GM18519 (cell line): Measurements from ENCODE around the gene EGFR.

Experiments
- ATAC-seq: cut with Tn5 transposase; IDR thresholded peaks from one replicate; pipeline ENCODE4 v1.9.1; 2021; ENCODE audit warnings: mild to moderate bottlenecking, moderate library complexity; ENCODE audit not compliant: unreplicated experiment, low FRiP score

Gene EGFR

GRCh38 chr7:55180963-55181542 lies 162.2 kb downstream of the EGFR start:
- no peak for ATAC-seq

DNA sequence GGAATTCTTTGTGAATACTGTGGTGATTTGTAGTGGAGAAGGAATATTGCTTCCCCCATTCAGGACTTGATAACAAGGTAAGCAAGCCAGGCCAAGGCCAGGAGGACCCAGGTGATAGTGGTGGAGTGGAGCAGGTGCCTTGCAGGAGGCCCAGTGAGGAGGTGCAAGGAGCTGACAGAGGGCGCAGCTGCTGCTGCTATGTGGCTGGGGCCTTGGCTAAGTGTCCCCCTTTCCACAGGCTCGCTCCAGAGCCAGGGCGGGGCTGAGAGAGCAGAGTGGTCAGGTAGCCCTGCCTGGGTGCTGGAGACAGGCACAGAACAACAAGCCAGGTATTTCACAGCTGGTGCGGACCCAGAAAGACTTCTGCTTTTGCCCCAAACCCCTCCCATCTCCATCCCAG lies 162.9 kb downstream of the EGFR start:
- ATAC-seq = no peak

- ATAC-seq = no peak
Measured at GRCh38 chr7:55183897-55184296, 165.1 kb downstream of the EGFR start.

- no peak for ATAC-seq
Measured at GRCh38 chr7:55185321-55185802, 166.5 kb downstream of the EGFR start.

DNA sequence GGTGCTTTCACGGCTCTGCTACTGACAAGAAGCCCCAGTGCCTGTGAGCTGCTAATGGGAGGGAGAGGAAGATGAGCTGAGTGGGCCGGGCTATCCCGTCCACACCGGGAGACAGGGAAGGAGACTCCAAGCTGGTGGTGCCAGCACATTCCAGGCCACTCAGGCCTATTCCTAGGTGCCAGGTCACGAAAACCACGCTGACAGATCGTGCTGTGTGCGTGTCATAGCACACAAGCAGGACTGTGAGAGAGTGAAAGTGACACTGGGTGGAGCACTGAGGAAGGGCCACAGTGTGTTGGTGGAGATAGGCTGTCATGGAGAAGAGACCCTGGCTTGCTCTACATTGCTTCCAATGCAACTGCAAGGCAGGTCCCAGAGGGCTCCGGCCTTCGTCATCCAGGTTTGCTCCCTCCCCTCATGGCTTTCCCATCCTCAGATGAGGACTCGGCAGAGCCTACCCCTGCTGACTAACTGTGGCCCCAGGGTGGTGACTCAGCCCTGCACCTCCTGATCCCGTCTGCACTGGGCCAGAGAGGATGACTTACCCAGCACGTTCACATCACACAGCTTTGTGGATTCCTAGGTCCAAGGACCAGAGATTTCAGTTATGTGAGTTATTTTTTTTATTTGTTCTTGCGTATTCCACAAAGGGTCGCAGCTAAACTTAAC lies 167.3 kb downstream of the EGFR start:
- ATAC-seq = no peak

DNA sequence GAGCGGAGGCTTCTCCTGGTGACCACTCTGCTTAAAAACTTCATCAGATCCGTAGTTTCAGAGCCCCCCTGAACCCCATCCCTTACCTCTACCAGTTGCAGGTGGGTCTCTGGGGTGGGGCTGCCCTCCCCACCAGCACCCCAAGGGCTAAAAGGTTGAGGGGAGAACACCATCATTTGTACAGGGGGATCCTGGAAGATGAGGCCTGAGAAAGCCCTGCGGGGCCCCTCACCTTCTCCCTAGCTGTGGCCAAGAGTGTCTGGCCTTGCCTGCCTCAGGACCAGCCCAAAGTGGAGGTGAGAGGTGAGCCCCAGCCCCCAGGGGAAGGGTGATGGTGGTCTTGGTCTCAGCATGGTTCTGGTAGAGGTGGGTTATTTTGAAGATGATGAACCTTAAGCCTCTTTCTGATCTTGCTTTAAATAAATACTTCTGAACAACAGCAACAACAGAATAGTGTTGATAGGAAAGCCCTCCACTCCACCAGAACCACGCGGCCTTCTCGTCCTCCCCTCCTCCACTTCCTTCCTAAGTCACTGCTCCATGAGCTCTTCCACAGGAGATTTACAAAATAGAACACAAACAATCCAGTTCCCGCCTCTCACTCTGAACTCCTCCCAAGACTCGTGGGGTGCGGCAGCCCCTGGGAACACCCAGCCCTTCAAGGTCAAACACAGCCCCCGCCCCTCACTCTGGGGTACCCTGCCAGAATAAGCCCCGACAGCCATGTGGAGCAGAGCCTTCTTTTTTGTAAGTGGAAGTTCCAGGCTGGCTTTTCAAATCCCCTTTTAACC lies 169.1 kb downstream of the EGFR start:
- ATAC-seq = no peak

GRCh38 chr7:55188590-55189138 lies 169.8 kb downstream of the EGFR start:
- ATAC-seq = no peak

GRCh38 chr7:55189146-55189766 lies 170.4 kb downstream of the EGFR start:
- no peak for ATAC-seq

DNA sequence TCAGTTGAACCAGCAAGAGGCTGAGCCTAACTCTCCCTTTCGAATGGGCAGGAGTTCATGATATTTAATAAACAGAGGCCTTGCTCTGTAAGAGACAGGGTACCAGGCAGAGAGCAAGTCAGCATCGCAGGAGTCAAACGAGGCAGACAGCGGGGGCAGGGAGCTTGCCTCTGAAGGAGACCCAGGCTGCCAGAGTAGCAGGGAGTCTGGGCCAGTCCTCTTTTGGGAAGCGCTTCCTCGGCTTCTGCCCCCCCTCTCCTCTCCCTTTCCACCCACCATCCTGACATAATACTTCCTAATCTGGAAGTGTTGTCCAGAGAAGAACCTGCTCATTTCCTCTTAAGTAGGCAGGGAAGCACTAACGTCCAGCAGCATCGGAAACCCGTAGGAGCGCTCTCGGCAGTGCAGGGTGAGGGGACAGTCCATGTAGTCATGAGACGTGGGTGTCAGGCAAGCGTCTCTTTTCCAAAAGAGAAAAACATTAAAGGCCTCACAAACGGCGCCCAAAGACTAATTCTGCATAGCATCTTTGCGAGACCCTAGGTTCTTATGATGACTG lies 171.1 kb downstream of the EGFR start:
- no peak for ATAC-seq

DNA sequence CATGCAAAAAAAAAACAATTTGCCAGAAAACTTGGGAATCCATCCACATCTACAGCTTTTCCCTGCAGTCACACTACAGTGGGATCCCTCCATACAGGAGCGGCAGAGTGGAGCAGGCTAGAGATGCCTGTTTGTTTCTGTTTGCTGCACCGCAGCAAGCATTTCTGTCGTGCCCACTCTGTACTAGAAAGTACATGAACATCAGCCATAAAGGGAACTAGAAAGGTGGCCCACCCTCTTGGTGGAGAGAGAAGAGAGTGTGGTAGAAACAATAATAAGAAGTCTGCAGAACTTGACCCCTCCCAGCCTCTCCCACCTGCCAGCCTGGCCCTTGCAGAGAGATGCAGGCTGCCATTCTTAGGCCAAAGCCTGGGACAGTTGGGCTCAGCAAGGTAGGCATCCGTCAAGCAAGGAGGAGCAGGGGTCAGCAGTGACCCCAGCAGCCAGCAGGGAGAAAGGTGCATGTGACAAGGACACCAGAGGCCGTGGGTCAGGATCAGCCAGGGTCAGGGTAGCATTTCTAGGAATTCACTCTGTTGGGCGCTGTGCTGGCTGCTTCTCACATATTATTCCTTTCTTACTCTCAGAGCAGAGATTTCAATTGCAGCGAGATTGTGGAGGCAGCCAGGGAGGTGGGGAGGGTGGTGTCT lies 171.8 kb downstream of the EGFR start:
- ATAC-seq = no peak

GRCh38 chr7:55191161-55191925 lies 172.5 kb downstream of the EGFR start:
- ATAC-seq = no peak

GRCh38 chr7:55191926-55192692 lies 173.3 kb downstream of the EGFR start:
- no peak for ATAC-seq

DNA sequence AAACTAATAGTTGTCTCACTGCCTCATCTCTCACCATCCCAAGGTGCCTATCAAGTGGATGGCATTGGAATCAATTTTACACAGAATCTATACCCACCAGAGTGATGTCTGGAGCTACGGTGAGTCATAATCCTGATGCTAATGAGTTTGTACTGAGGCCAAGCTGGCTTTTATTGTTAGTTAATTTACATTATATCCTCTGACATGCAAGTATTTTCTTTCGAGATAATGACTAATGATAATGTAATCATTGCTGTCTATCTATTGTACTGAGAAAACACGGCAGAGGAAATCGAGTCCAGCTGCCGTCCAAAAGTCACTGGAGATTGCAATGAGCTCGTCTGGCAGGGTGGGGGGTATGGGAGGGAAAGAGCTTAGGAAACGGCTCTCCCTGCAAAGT lies 173.9 kb downstream of the EGFR start:
- no peak for ATAC-seq

- ATAC-seq = no peak
Measured at GRCh38 chr7:55193245-55193644, 174.4 kb downstream of the EGFR start.

- ATAC-seq = no peak
Measured at GRCh38 chr7:55194522-55194921, 175.7 kb downstream of the EGFR start.

DNA sequence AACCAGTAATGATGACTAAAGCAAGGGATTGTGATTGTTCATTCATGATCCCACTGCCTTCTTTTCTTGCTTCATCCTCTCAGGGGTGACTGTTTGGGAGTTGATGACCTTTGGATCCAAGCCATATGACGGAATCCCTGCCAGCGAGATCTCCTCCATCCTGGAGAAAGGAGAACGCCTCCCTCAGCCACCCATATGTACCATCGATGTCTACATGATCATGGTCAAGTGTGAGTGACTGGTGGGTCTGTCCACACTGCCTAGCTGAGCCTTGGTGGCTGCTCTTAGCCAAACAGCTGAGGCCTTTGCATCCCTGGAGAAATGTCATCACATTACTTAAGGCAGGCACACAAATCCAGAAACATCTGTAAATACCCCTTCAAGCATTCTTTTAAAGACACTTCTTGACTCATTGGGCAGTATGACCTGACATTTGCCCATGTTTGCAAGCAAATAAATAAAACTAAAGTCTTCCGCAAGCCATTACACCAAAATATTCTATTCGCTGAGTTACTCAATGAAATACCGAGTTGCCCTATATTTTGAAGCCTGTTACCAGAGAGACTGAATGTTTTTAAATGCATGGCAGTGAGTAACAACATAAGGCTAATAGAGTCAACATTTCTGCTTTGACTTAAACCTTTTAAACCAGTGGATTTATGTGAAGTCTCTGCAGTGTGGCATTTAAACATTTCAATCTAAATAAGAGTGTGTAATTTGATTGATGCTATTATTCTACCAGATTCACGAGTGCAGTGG lies 180.0 kb downstream of the EGFR start:
- ATAC-seq = no peak

DNA sequence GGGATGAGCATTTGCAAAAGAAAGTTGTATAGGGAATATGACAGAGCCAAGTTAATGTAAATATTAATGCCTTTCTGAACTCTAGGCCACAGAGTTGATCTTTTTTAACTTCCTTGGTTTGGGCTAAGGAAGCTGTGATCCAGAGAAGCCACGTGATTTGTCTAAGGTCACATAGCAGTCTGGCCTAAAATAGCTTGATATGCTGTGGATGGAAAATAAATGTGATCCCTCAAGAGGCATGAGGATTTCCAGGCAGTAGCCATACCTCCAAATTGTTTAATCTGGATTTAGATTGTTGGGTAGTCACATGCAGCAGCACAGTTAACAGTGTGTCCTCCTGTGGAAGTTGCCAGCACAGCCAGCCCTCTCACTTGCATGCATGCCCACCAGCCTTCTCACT lies 180.6 kb downstream of the EGFR start:
- no peak for ATAC-seq

GRCh38 chr7:55200441-55200840 lies 181.6 kb downstream of the EGFR start:
- no peak for ATAC-seq
